Small intestine (tissue), 7 donors: ENCODE measurements around the gene RHPN2. TPM values are rescaled to one million over a fixed set of nuclear protein-coding genes. Genes with fewer than 3 reads are reported as not detected.

Experiments used
- DNase-seq, 2 donors: peaks; one replicate each; pipeline versions ENCODE4 v3.0.0 to v3.0.0-alpha.2; 2013
- FAIRE-seq: peaks from 2 replicates; lab custom pipeline; 2012; peaks lifted over from hg19 to GRCh38; lab: Jason Lieb, UNC
- H3K27ac ChIP-seq, 3 donors: one replicate each; pipeline ENCODE4 v1.5.1; 2013; ENCODE audit warnings: low read length in 2 of 3, mild to moderate bottlenecking in 2 of 3, control low read depth in 1 of 3, inconsistent platforms in 1 of 3, low read depth in 1 of 3, moderate library complexity in 1 of 3
- H3K27me3 ChIP-seq, 3 donors: one replicate each; pipeline ENCODE4 v1.6.1; 2013; ENCODE audit warnings: low read length in 3 of 3, inconsistent platforms in 1 of 3; ENCODE audit not compliant: control insufficient read depth in 3 of 3, insufficient read depth in 3 of 3
- H3K36me3 ChIP-seq, 3 donors: one replicate each; pipeline ENCODE4 v1.6.1; 2013; ENCODE audit warnings: low read length in 3 of 3, inconsistent platforms in 1 of 3, low read depth in 1 of 3, mild to moderate bottlenecking in 1 of 3, moderate library complexity in 1 of 3; ENCODE audit not compliant: control insufficient read depth in 3 of 3, insufficient read depth in 2 of 3
- H3K4me1 ChIP-seq, 3 donors: one replicate each; pipeline ENCODE4 v1.6.1; 2013; ENCODE audit warnings: low read length in 2 of 3, inconsistent platforms in 1 of 3, low read depth in 1 of 3, mild to moderate bottlenecking in 1 of 3, moderate library complexity in 1 of 3; ENCODE audit not compliant: control insufficient read depth in 3 of 3, insufficient read depth in 2 of 3
- H3K4me3 ChIP-seq, 3 donors: one replicate each; pipeline ENCODE4 v1.5.1; 2013; ENCODE audit warnings: low read length in 3 of 3, control low read depth in 1 of 3, inconsistent platforms in 1 of 3, low read depth in 1 of 3, mild to moderate bottlenecking in 1 of 3, moderate library complexity in 1 of 3
- H3K9me3 ChIP-seq, 2 donors: one replicate each; pipeline ENCODE4 v1.6.1; 2013; ENCODE audit warnings: low read depth in 1 of 2, low read length in 1 of 2; ENCODE audit not compliant: control insufficient read depth in 2 of 2, insufficient read depth in 1 of 2
- WGBS, 3 donors: extraction: QIAGEN DNeasy Blood & Tissue Kit; methylation state at CpG; one replicate each; pipeline ENCODE4 v1.1.7; 2013; 5-methylcytosine and 5-hydroxymethylcytosine counted together
- polyA plus RNA-seq, 4 donors: library from polyadenylated mRNA; stranded (reverse) in 3 of 4; unstranded in 1 of 4; fragments of 200-250 nt in 3 of 4; fragments of 120-200 nt in 1 of 4; gene quantifications; one replicate each; pipeline versions ENCODE4 v1.2.1 to v1.2.3, GENCODE V29; 2013
- donor health status: healthy with polysubstance abuse.
- donor health status: control.
- donor health status: control.
- donor health status: Bipolar disorder and iron deficiency.
- donor health status: healthy.

The RHPN2 gene
- polyA plus RNA-seq, 4 donors, result 20.7 to 67.6 (median 33.7) TPM

DNA sequence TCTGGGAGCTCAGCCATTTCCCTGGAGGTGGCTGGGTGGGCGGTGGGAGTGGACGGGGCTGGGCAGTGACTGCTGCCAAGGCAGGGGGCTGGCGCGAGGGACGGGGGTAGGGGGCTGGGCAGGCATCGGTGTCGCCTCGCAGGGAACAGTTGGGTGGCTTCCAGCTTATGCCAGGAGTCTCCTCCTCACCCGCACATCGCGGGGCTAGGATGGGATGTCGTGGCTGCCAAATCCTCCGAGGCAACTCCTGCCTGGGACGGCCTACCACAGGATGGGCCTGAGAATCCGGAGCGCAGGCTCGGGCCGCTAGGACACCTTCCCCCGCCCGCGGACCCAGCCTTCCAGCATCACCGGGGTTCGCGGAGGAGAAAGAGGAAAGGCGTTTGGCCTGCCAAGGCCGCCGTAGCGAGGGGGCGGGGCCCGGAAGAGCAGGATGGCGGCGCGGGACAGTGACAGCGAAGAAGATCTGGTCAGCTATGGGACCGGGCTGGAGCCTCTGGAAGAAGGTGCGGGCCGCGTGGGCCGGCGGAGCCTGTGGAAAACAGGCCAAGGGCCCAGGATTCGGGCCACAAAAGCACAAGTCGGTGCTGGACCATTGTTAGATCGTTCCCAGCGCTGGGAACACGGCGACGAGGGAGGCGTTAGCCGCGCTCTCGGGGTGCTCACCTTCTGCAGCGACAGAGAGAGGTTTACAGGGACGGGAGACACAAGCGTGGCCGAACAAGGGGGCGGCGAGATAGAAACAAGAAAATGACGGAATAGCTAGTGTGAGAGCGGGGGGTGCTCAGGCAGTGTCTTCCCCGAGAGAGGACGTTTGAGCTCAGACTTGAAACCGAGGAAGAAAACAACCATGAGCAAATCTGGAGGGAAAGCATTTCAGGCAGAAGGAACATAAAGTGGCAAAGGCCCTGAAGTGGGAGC lies 16.3 kb upstream of the RHPN2 start, which contains the start of gene GPATCH1:
Gene GPATCH1 (plus strand): TSS at position 421 of the 921 bp plus-strand sequence. CDS start 13 bp downstream, at position 434.
- DNase-seq (peak; percentile 84 to 96), FAIRE-seq (no peak)
- no peaks in the 10 kb centered on the region for H3K9me3 ChIP-seq
- peak within 1 kb of the TSS; percentile 52 to 88 (median 88) for H3K27ac ChIP-seq
- H3K4me1 ChIP-seq, result peaks cover 0 to 37% (median 6%) of the 10 kb centered on the region in 3 donors
- 0 to 1% (median 1%) methylated on average over 59 to 62 of the region's 62 CpGs for WGBS, 3 donors
- H3K27me3 ChIP-seq, result no peaks in the 10 kb centered on the region
- H3K36me3 ChIP-seq, result peaks cover 0 to 6% (median 0%) of the 10 kb centered on the region in 3 donors
- H3K4me3 ChIP-seq, result peak within 1 kb of the TSS; percentile 61 to 100 (median 83)

DNA sequence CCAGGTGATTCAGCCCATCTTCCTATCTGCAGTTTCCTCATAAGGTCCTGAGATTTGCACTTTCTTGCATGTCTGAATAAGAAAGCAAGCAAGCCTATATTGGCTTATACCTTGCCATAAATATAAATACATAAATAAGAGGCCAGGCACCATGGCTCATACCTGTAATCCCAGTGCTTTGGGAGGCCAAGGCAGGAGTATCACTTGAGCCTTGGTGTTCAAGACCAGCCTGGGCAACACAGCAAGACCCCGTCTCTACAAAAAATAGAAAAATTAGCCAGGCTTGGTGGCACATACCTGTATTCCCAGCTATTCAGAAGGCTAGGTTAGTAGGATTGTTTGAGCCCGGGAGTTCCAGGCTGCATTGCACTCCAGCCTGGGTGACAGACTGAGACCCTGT lies 10.8 kb upstream of the RHPN2 start:
- H3K4me1 ChIP-seq, result peaks cover 0 to 15% (median 0%) of the 10 kb centered on the region in 3 donors
- FAIRE-seq, result no peak
- no peak overlapping the region for H3K4me3 ChIP-seq
- H3K36me3 ChIP-seq, result no peaks in the 10 kb centered on the region
- WGBS, 3 donors, result 74 to 91% (median 90%) methylated on average over 2 of the region's 2 CpGs
- H3K27me3 ChIP-seq, result no peaks in the 10 kb centered on the region
- H3K27ac ChIP-seq, result no peak overlapping the region
- H3K9me3 ChIP-seq, result no peaks in the 10 kb centered on the region
- no peak for DNase-seq

DNA sequence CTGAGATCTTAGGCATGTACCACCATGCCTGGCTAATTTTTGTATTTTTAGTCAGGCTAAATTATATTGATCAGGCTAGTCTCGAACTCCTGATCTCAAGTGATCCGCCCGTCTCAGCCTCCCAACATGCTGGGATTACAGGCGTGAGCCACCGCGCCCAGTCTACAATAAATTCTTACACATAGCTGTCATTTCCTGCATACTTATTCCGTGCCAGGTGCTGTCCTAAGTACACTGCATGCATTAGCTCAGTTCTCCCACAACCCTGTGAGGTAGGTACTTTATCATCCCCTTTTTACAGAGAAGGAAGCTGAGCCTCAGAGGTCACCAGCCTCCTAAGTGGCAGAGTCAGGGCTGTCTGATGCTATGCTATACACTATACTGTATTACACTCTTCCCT lies 7.2 kb upstream of the RHPN2 start:
- no peak overlapping the region for H3K4me3 ChIP-seq
- FAIRE-seq (no peak), DNase-seq (peak; percentile 45 to 82)
- H3K9me3 ChIP-seq, result no peaks in the 10 kb centered on the region
- 15 to 58% (median 44%) methylated on average over 7 of the region's 7 CpGs for WGBS, 3 donors
- no peak overlapping the region for H3K27ac ChIP-seq
- H3K4me1 ChIP-seq, result no peaks in the 10 kb centered on the region
- no peaks in the 10 kb centered on the region for H3K27me3 ChIP-seq
- no peaks in the 10 kb centered on the region for H3K36me3 ChIP-seq

DNA sequence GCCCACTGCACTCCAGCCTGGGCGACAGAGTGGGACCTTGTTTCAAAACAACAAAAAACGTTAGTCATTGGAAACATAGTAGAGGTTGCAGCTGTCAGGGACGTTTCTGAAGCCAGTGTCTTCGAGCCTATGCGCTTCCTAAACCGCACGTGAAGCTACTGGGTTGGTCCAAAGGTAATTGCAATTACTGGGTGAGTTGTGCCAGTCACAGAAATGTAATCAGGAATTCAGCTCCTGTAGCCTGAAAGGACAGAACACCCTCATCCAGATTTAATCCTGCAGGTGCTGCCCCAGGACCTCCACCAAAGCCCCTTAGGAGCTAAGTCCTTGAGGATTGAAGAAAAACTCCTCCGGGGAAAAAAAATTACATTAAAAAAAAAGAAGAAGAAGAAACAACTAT lies 2.4 kb upstream of the RHPN2 start:
- Histone ChIP-seq H3K9me3 (no peaks in the 10 kb centered on the region), H3K27me3 (peaks cover 0 to 10% (median 3%) of the 10 kb centered on the region in 3 donors), H3K36me3 (peaks cover 0 to 4% (median 0%) of the 10 kb centered on the region in 3 donors), H3K4me1 (peaks cover 0 to 13% (median 0%) of the 10 kb centered on the region in 3 donors), H3K4me3 (no peak overlapping the region), H3K27ac (no peak overlapping the region)
- DNase-seq (peak in 1 of 2 donors; percentile 66), FAIRE-seq (no peak)
- 31 to 56% (median 38%) methylated on average over 8 of the region's 8 CpGs for WGBS, 3 donors

DNA sequence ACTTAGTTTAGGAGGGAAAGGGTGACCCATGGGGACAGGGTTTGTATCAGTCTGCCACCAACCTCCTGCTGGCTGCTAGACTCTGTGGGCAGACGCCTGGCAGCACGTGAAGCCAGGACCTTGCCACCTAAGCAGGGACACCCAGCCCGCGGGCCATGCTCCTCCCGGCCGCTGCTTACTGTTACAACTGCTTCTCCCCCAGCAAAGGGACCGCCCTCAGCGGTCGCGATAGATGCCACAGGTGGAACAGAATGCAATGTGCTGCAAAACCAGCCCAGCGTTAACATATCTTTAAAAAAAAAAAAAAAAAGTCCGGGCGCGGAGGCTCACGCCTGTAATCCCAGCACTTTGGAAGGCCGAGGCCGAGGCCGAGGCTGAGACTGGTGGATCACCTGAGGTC lies 1.9 kb upstream of the RHPN2 start:
- H3K27me3 ChIP-seq, result peaks cover 0 to 10% (median 3%) of the 10 kb centered on the region in 3 donors
- WGBS, 3 donors, result 83 to 89% (median 88%) methylated on average over 18 of the region's 18 CpGs
- no peak overlapping the region for H3K4me3 ChIP-seq
- DNase-seq (no peak), FAIRE-seq (no peak)
- peaks cover 0 to 13% (median 0%) of the 10 kb centered on the region in 3 donors for H3K4me1 ChIP-seq
- no peaks in the 10 kb centered on the region for H3K9me3 ChIP-seq
- peaks cover 0 to 4% (median 0%) of the 10 kb centered on the region in 3 donors for H3K36me3 ChIP-seq
- H3K27ac ChIP-seq, result no peak overlapping the region

DNA sequence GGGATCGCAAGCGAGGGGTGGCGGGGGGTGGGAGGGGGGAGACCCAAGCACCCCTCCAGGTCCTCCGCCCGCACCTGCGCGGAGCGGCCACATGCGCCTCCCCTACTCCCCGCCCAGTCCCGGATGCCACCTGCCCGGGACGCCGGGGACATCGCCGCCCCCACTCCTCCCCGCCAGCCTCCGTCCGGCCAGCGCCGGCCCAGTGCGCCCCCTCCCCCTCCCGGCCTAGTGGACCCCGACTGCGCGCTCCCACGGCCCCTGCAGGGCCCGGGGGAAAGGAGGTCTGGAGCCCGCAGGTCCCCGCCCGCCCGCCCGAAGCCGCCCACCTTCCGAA lies 263 bp downstream of the RHPN2 start:
- DNase-seq (no peak), FAIRE-seq (no peak)
- Histone ChIP-seq H3K4me1 (peaks cover 0 to 27% (median 0%) of the 10 kb centered on the region in 3 donors), H3K27ac (peak overlapping the region; percentile 58 to 94 (median 85)), H3K27me3 (peaks cover 0 to 10% (median 3%) of the 10 kb centered on the region in 3 donors), H3K36me3 (peaks cover 0 to 18% (median 0%) of the 10 kb centered on the region in 3 donors), H3K9me3 (no peaks in the 10 kb centered on the region), H3K4me3 (peak overlapping the region; percentile 83 to 98 (median 95))
- WGBS, 3 donors, result 0 to 2% (median 1%) methylated on average over 3 to 35 of the region's 35 CpGs

DNA sequence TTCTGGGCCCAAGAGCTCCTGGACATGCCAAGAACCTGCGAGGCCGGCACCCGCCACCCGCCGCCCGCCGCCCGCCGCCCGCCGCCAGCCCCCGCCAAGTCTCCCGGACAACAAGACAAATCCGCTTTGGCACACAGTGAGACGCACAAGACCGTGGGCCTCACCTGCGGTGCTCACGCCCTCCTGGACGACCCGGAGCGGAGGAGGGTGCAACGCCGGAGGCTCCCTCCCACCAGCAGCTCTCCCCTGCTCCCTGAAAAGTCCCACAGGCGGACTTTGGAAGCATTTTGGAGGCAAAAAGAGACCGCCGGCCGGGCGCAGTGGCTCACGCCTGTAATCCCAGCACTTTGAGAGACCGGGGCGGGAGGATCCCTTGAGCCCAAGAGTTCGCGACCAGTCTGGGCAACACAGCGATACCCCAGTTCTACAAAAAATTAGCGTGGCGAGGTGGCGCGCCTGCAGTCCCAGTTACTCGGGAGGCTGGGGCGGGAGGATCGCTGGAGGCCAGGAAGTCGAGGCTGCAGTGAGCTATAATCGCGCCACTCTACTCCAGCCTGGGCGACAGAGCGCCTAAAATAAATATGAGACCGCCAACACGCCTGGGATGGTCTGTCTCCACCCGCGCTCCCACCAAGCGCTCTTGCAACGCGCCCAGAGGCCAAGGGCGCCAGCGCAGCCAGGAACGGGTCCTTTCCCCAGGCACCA lies 783 bp downstream of the RHPN2 start:
- H3K4me1 ChIP-seq, result peaks cover 0 to 28% (median 0%) of the 10 kb centered on the region in 3 donors
- H3K4me3 ChIP-seq, result peak overlapping the region; percentile 83 to 98 (median 95)
- peak overlapping the region; percentile 58 to 94 (median 85) for H3K27ac ChIP-seq
- H3K36me3 ChIP-seq, result peaks cover 0 to 18% (median 0%) of the 10 kb centered on the region in 3 donors
- no peaks in the 10 kb centered on the region for H3K9me3 ChIP-seq
- FAIRE-seq (no peak), DNase-seq (peak in 1 of 2 donors; percentile 70)
- peaks cover 0 to 10% (median 3%) of the 10 kb centered on the region in 3 donors for H3K27me3 ChIP-seq
- 2 to 6% (median 4%) methylated on average over 50 to 56 of the region's 56 CpGs for WGBS, 3 donors

DNA sequence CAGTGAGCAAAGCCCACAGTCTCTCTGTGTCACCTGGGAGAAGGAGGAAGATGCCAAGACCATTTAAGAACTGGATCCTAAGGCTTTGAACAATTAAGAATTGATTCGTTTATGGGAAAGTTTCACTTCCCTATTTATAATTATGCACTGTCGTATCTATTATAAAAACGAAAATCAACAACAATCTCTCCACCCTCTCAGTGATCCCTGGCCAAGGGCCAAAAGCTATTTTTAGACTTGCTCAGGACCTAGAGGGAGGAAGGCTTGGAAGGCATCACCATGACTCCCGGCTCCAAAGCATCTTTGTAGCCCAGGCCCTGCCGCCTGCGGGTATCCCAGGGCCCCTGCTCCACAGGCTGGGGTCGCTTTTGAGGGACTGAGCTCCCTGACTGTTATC lies 1.3 kb downstream of the RHPN2 start:
- Histone ChIP-seq H3K9me3 (no peaks in the 10 kb centered on the region), H3K27ac (peak overlapping the region; percentile 58 to 94 (median 85)), H3K4me1 (peaks cover 0 to 28% (median 0%) of the 10 kb centered on the region in 3 donors), H3K4me3 (peak overlapping the region; percentile 83 to 98 (median 95)), H3K36me3 (peaks cover 0 to 18% (median 0%) of the 10 kb centered on the region in 3 donors), H3K27me3 (peaks cover 0 to 10% (median 3%) of the 10 kb centered on the region in 3 donors)
- WGBS, 3 donors, result 5 to 11% (median 9%) methylated on average over 7 of the region's 7 CpGs
- no peak for FAIRE-seq
- peak; percentile 79 to 87 for DNase-seq
